Osteoblast (primary cell): ENCODE results near the gene KIT. TPM values are rescaled to one million over a fixed set of nuclear protein-coding genes. Genes with fewer than 3 reads are reported as not detected.

Source experiments
- DNase-seq: peaks from one replicate; pipeline ENCODE4 v3.0.0; 2011; ENCODE audit warnings: low spot score, mixed read lengths; ENCODE audit not compliant: insufficient read length; ENCODE audit errors: missing footprints
- H2AFZ ChIP-seq: 2 replicates; pipeline ENCODE4 v1.6.0; 2011; ENCODE audit warnings: mild to moderate bottlenecking, low read length
- H3K27ac ChIP-seq: 2 replicates; pipeline ENCODE4 v1.5.1; 2011; ENCODE audit warnings: mild to moderate bottlenecking, low read depth, low read length, moderate library complexity
- H3K27me3 ChIP-seq: 2 replicates; pipeline ENCODE4 v1.6.0; 2012; ENCODE audit warnings: mild to moderate bottlenecking, control low read depth, inconsistent platforms, low read length, moderate library complexity; ENCODE audit not compliant: insufficient read depth
- H3K36me3 ChIP-seq: 2 replicates; pipeline ENCODE4 v1.5.1; 2011; ENCODE audit warnings: mild to moderate bottlenecking, low read length, control low read depth, moderate library complexity; ENCODE audit not compliant: insufficient read depth
- H3K4me1 ChIP-seq: 2 replicates; pipeline ENCODE4 v1.5.1; 2011; ENCODE audit warnings: mild to moderate bottlenecking, low read length, control low read depth, moderate library complexity; ENCODE audit not compliant: insufficient read depth
- H3K4me2 ChIP-seq: 2 replicates; pipeline ENCODE4 v1.6.0; 2011; ENCODE audit warnings: mild to moderate bottlenecking, low read length; ENCODE audit not compliant: insufficient read depth
- H3K4me3 ChIP-seq: fragments of 200-600 bp; sonication (generic); 3 replicates; pipeline ENCODE4 v1.5.1; 2012; ENCODE audit warnings: mild to moderate bottlenecking, low read length, inconsistent platforms; ENCODE audit not compliant: insufficient read depth
- H3K79me2 ChIP-seq: 2 replicates; pipeline ENCODE4 v1.6.0; 2012; ENCODE audit warnings: mild to moderate bottlenecking, low read length, control low read depth, inconsistent platforms; ENCODE audit not compliant: insufficient read depth
- H3K9me3 ChIP-seq: 2 replicates; pipeline ENCODE4 v1.5.1; 2011; ENCODE audit warnings: low read depth, low read length, control low read depth
- H4K20me1 ChIP-seq: 2 replicates; pipeline ENCODE4 v1.6.0; 2012; ENCODE audit warnings: mild to moderate bottlenecking, low read length, control low read depth; ENCODE audit not compliant: insufficient read depth
- CTCF ChIP-seq: IDR thresholded peaks from 2 replicates; pipeline ENCODE4 v1.5.1; 2011; ENCODE audit warnings: mild to moderate bottlenecking, low read depth, low read length, moderate library complexity; ENCODE audit errors: extremely low read depth
- total RNA-seq: library from RNA; depleted of rRNA; stranded (reverse); fragments of >200 nt; gene quantifications from 2 replicates; pipeline ENCODE4 v1.2.3, GENCODE V29; 2012

The KIT gene
- total RNA-seq, 1 donor: 0.36 TPM

GRCh38 chr4:54744487-54744886 is 86.7 kb downstream of the KIT start:
- Histone ChIP-seq H3K4me2 (no peak overlapping the region), H2AFZ (no peak overlapping the region), H3K27ac (no peak overlapping the region), H3K79me2 (no peaks in the 10 kb centered on the region), H3K27me3 (no peaks in the 10 kb centered on the region), H3K9me3 (no peaks in the 10 kb centered on the region), H3K4me1 (no peaks in the 10 kb centered on the region), H3K4me3 (no peak overlapping the region), H4K20me1 (no peaks in the 10 kb centered on the region), H3K36me3 (no peaks in the 10 kb centered on the region)
- DNase-seq: no peak
- no peak for TF ChIP-seq CTCF

- H4K20me1 ChIP-seq: no peaks in the 10 kb centered on the region
- no peak overlapping the region for H2AFZ ChIP-seq
- TF ChIP-seq CTCF: no peak
- no peaks in the 10 kb centered on the region for H3K79me2 ChIP-seq
- no peak for DNase-seq
- H3K4me1 ChIP-seq: no peaks in the 10 kb centered on the region
- H3K27me3 ChIP-seq: no peaks in the 10 kb centered on the region
- H3K36me3 ChIP-seq: no peaks in the 10 kb centered on the region
- no peak overlapping the region for H3K4me2 ChIP-seq
- H3K27ac ChIP-seq: no peak overlapping the region
- H3K9me3 ChIP-seq: no peaks in the 10 kb centered on the region
- no peak overlapping the region for H3K4me3 ChIP-seq
Measured at GRCh38 chr4:54745031-54745770, 87.4 kb downstream of the KIT start.

GRCh38 chr4:54746218-54746617 is 88.5 kb downstream of the KIT start:
- no peaks in the 10 kb centered on the region for H3K36me3 ChIP-seq
- H3K27ac ChIP-seq: no peak overlapping the region
- no peak for DNase-seq
- H3K4me1 ChIP-seq: no peaks in the 10 kb centered on the region
- H3K9me3 ChIP-seq: no peaks in the 10 kb centered on the region
- H3K4me2 ChIP-seq: no peak overlapping the region
- H3K27me3 ChIP-seq: no peaks in the 10 kb centered on the region
- H4K20me1 ChIP-seq: no peaks in the 10 kb centered on the region
- no peaks in the 10 kb centered on the region for H3K79me2 ChIP-seq
- H2AFZ ChIP-seq: no peak overlapping the region
- no peak for TF ChIP-seq CTCF
- no peak overlapping the region for H3K4me3 ChIP-seq

GRCh38 chr4:54750341-54750740 is 92.6 kb downstream of the KIT start:
- H3K4me3 ChIP-seq: no peak overlapping the region
- TF ChIP-seq CTCF: no peak
- H3K27ac ChIP-seq: no peak overlapping the region
- H2AFZ ChIP-seq: no peak overlapping the region
- H3K79me2 ChIP-seq: no peaks in the 10 kb centered on the region
- H3K4me2 ChIP-seq: no peak overlapping the region
- H3K9me3 ChIP-seq: no peaks in the 10 kb centered on the region
- H3K4me1 ChIP-seq: no peaks in the 10 kb centered on the region
- no peaks in the 10 kb centered on the region for H3K36me3 ChIP-seq
- no peaks in the 10 kb centered on the region for H3K27me3 ChIP-seq
- H4K20me1 ChIP-seq: no peaks in the 10 kb centered on the region
- no peak for DNase-seq
